Measurements from ENCODE around the gene NTF3.

NTF3 gene

GRCh38 chr12:5432011-5432400 is at the start of gene NTF3:
TSS of gene NTF3 (plus strand) at chr12:5432108. CDS start at chr12:5432325, 217 bp downstream.
- peak within 1 kb of the TSS; percentile 61; the same call in 1 of the 2 replicates for H3K27ac ChIP-seq
- TF ChIP-seq, protein P1, sequence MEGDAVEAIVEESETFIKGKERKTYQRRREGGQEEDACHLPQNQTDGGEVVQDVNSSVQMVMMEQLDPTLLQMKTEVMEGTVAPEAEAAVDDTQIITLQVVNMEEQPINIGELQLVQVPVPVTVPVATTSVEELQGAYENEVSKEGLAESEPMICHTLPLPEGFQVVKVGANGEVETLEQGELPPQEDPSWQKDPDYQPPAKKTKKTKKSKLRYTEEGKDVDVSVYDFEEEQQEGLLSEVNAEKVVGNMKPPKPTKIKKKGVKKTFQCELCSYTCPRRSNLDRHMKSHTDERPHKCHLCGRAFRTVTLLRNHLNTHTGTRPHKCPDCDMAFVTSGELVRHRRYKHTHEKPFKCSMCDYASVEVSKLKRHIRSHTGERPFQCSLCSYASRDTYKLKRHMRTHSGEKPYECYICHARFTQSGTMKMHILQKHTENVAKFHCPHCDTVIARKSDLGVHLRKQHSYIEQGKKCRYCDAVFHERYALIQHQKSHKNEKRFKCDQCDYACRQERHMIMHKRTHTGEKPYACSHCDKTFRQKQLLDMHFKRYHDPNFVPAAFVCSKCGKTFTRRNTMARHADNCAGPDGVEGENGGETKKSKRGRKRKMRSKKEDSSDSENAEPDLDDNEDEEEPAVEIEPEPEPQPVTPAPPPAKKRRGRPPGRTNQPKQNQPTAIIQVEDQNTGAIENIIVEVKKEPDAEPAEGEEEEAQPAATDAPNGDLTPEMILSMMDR (conservative IDR thresholded peaks at IDR 0.05) = no peak

DNA sequence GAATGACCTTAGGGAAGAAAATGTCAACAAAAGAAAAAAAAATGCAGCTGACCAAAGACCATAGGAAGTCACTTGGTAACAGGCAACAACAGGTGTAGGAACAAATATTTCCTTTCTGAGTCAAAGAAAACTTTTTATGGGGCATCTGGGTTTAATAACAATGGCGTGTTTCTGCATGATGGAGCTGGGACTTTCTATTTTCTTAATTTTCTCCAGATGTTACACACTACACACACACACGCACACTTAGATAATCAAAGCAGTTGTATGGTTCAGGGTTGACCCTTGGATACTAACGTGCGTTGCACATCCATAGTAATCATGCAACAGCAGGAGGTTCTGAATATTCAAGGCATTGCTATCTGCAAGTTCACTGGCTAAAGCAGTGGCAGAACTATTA is 47.9 kb upstream of the NTF3 start:
- H3K27ac ChIP-seq = no peak overlapping the region

GRCh38 chr12:5388581-5389535 is 43.0 kb upstream of the NTF3 start:
- no peak overlapping the region for H3K27ac ChIP-seq
- TF ChIP-seq, protein P1 (conservative IDR thresholded peaks at IDR 0.05) = no peak

More for the DNA sequence above, 47.9 kb upstream of the NTF3 start:
- TF ChIP-seq, protein P1 (conservative IDR thresholded peaks at IDR 0.05) = no peak

GRCh38 chr12:5390174-5390799 is 41.6 kb upstream of the NTF3 start:
- TF ChIP-seq, protein P1 (conservative IDR thresholded peaks at IDR 0.05) = no peak
- no peak overlapping the region for H3K27ac ChIP-seq

- TF ChIP-seq, protein P1 (conservative IDR thresholded peaks at IDR 0.05) = no peak
These were observed 40.3 kb upstream of the NTF3 start for GRCh38 chr12:5391653-5392052.

DNA sequence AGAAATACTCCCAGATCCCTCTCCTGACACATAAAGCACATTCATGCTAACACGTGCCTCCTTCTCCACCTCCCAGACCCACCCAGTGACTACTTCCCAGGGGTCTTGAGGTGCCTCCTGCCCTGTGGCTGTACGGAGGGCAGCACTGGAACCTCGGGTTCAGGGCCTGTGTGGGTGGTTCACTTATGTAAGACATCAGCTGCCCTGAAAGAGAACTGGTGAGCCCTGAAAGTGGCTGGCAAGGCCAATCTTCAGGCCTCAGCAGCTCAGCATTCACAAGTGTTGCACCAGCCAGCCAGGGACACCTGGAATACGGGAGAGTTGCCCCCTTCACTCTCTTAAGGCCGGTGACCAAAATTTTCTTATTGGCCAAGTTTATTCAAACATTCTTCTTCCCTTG is 38.9 kb upstream of the NTF3 start:
- TF ChIP-seq, protein P1 (conservative IDR thresholded peaks at IDR 0.05) = no peak
- H3K27ac ChIP-seq = no peak overlapping the region

More at GRCh38 chr12:5391653-5392052, 40.3 kb upstream of the NTF3 start:
- H3K27ac ChIP-seq = no peak overlapping the region
